ENCODE measurements around the gene BAIAP2L1.
"Not testable (repeated sequence)": the region's sequence is repeated elsewhere in the genome, so short reads cannot be mapped to it uniquely, and the experiment has no call there.

The BAIAP2L1 gene

DNA sequence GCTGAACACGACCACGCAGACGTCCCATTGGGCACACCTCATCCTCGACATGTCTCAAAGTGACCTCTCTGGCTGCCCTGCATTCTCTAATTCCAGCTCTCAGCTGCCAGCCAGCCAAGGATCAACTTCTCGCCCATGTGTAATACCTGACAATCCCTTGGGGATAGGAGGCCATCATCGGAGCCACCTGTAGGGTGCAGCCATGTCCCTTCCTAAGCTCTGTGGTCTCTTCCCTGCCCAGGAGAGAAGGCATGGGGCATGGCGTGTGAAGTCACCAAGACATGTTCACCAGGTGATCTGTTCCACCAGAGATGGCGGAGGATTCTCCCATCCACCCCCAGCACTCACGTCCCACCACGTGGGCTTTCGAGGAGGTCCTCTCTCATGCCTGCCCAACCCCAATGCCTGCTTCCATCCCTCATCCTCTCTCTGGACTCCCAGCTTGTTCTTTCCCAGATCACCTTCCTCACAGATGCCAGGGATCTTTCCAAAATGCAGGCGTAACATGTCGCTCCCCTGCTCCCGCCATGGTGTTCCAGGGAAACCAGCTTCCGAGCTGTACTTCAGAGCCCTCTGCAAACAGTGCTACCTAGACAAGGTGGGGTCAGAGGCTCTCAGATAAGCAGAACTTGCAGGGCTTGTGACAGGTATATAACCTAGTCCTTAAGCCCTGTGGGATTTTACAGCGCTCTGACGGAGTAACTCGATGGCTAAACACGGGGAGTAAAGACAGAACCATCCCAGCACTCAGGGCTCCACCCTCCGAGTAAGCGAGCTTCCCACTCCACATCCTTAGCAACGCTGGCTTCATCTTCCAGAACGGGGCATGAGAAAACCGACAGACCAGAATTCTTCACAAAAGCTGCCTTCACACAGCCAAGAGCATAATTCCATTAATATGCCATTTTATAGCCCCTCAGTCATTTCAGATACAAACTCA, 78.3 kb downstream of the BAIAP2L1 start:
- TF ChIP-seq, protein P1, sequence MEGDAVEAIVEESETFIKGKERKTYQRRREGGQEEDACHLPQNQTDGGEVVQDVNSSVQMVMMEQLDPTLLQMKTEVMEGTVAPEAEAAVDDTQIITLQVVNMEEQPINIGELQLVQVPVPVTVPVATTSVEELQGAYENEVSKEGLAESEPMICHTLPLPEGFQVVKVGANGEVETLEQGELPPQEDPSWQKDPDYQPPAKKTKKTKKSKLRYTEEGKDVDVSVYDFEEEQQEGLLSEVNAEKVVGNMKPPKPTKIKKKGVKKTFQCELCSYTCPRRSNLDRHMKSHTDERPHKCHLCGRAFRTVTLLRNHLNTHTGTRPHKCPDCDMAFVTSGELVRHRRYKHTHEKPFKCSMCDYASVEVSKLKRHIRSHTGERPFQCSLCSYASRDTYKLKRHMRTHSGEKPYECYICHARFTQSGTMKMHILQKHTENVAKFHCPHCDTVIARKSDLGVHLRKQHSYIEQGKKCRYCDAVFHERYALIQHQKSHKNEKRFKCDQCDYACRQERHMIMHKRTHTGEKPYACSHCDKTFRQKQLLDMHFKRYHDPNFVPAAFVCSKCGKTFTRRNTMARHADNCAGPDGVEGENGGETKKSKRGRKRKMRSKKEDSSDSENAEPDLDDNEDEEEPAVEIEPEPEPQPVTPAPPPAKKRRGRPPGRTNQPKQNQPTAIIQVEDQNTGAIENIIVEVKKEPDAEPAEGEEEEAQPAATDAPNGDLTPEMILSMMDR (IDR thresholded peaks at IDR 0.05; ENCODE audit: low read depth, low read length, missing control alignments): no peak

GRCh38 chr7:98321301-98321700, 79.6 kb downstream of the BAIAP2L1 start:
- TF ChIP-seq, protein P1 (IDR thresholded peaks at IDR 0.05; ENCODE audit: low read depth, low read length, missing control alignments): no peak
- no peak for DNase-seq (ENCODE audit: extremely low read depth, low read depth)
- H3K4me3 ChIP-seq (replicated peaks; ENCODE audit: low read depth, low read length): no peak overlapping the region

More for the DNA sequence above, 78.3 kb downstream of the BAIAP2L1 start:
- no peak for DNase-seq (ENCODE audit: extremely low read depth, low read depth)
- no peak overlapping the region for H3K4me3 ChIP-seq (replicated peaks; ENCODE audit: low read depth, low read length)

GRCh38 chr7:98319176-98319575, 81.7 kb downstream of the BAIAP2L1 start:
- DNase-seq (ENCODE audit: extremely low read depth, low read depth): no peak
- TF ChIP-seq, protein P1 (IDR thresholded peaks at IDR 0.05; ENCODE audit: low read depth, low read length, missing control alignments): no peak
- H3K4me3 ChIP-seq (replicated peaks; ENCODE audit: low read depth, low read length): no peak overlapping the region

GRCh38 chr7:98317366-98318040, 83.4 kb downstream of the BAIAP2L1 start:
- TF ChIP-seq, protein P1 (IDR thresholded peaks at IDR 0.05; ENCODE audit: low read depth, low read length, missing control alignments): no peak
- no peak for DNase-seq (ENCODE audit: extremely low read depth, low read depth)
- no peak overlapping the region for H3K4me3 ChIP-seq (replicated peaks; ENCODE audit: low read depth, low read length)

GRCh38 chr7:98315994-98316527, 84.8 kb downstream of the BAIAP2L1 start:
- H3K4me3 ChIP-seq (replicated peaks; ENCODE audit: low read depth, low read length); DNase-seq (ENCODE audit: extremely low read depth, low read depth): not testable (repeated sequence)

DNA sequence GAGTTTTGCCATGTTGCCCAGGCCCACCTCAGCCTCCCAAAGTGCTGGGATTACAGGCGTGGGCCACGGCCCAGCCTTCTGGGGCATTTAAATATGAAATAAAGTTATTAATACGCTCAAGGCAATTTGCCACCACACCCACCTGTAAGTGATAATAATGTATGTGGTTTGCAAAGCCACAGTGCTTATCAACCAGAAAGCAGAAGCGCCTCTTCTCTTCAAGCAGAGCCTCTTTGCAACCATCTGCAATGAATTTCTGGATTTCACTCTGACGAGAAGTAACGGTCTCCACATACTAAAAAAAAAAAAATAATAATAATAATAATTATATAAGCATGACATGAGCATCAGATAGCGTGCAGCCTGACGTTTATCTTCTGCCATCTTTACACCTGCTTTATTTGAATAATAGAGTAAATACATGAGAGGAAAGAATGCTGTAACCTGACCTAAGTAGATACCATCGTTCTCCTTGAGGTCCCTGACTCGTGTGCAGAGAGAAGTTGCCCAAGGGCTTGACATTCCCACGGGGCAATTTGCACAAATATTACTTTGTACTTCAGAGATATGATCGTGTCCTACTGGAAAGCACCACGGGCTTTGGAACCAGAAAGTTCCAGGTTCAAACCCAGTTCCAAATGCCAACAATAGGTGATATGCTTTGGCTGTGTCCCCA, 85.4 kb downstream of the BAIAP2L1 start:
- H3K4me3 ChIP-seq (replicated peaks; ENCODE audit: low read depth, low read length): no peak overlapping the region
- no peak for DNase-seq (ENCODE audit: extremely low read depth, low read depth)
- TF ChIP-seq, protein P1 (IDR thresholded peaks at IDR 0.05; ENCODE audit: low read depth, low read length, missing control alignments): no peak

Measured in HFF-Myc (cell line).